Testis (tissue), 3 donors: ENCODE data around the gene FGB. TPM values are rescaled to one million over a fixed set of nuclear protein-coding genes. Genes with fewer than 3 reads are reported as not detected.

Source experiments
- DNase-seq: peaks from one replicate; pipeline ENCODE4 v3.0.0-alpha.2; 2019
- H3K27ac ChIP-seq, 2 donors: fragments of 200-600 bp; sonication (generic); one replicate each; pipeline ENCODE4 v1.5.1; 2019
- H3K27me3 ChIP-seq: fragments of 200-600 bp; sonication (generic); one replicate; pipeline ENCODE4 v1.5.1; 2019
- H3K36me3 ChIP-seq: fragments of 200-600 bp; sonication (generic); one replicate; pipeline ENCODE4 v1.5.1; 2017; ENCODE audit warnings: low read depth; ENCODE audit errors: missing control alignments
- H3K4me1 ChIP-seq: fragments of 200-600 bp; sonication (generic); one replicate; pipeline ENCODE4 v1.5.1; 2019
- H3K4me3 ChIP-seq, 2 donors: fragments of 200-600 bp; sonication (generic); one replicate each; pipeline ENCODE4 v1.5.1; 2017 to 2019
- H3K9me3 ChIP-seq: fragments of 200-600 bp; sonication (generic); one replicate; pipeline ENCODE4 v1.5.1; 2017
- POLR2A ChIP-seq: fragments of 450-650 bp; IDR thresholded peaks from one replicate; pipeline ENCODE4 v1.6.1; 2017; ENCODE audit warnings: antibody characterized with exemption, mild to moderate bottlenecking, moderate library complexity
- WGBS, 2 donors: methylation state at CpG; one replicate each; pipeline ENCODE4 v1.1.5; 2018; 5-methylcytosine and 5-hydroxymethylcytosine counted together
- intact Hi-C: fragments of 100-400 bp; cut with DNase I; formaldehyde crosslinking; loops from one replicate; pipeline ENCODE4 v1.15.1; 2023; ENCODE audit warnings: low total_unique reads
- polyA plus RNA-seq: library from polyadenylated mRNA; stranded (reverse); fragments of 350-450 nt; fragmentation: Illumina TruSeq; extraction: RNeasy Lipid Tissue Mini Kit (QIAGEN cat#74804); gene quantifications from one replicate; pipeline ENCODE4 v1.2.3, GENCODE V29; 2014; ENCODE audit warnings: low read depth, low replicate concordance; ENCODE audit not compliant: insufficient read depth
- small RNA-seq, 2 donors: library from RNA; depleted of rRNA; stranded (forward); fragments of <200 nt; gene quantifications; one replicate each; pipeline ENCODE3, GENCODE V24; 2016
- total RNA-seq, 2 donors: library from RNA; depleted of rRNA; stranded (reverse); fragments of >200 nt; gene quantifications; one replicate each; pipeline ENCODE4 v1.2.3, GENCODE V29; 2016
- TF ChIP-seq, protein P1 (sequence below), 3 experiments: fragments of 450-650 bp in 2 of 3; fragments of 200-600 bp in 1 of 3; sonication (generic) in 1 of 3; IDR thresholded peaks; one replicate each; pipeline ENCODE4 v1.5.1; 2016 to 2019; ENCODE audit warnings: antibody characterized with exemption in 3 of 3, mild to moderate bottlenecking in 2 of 3, moderate library complexity in 1 of 3

Gene FGB
- total and polyA plus RNA-seq, 3 donors from 2014 or later = 0.93 to 2.7 TPM; not detected in 1

DNA sequence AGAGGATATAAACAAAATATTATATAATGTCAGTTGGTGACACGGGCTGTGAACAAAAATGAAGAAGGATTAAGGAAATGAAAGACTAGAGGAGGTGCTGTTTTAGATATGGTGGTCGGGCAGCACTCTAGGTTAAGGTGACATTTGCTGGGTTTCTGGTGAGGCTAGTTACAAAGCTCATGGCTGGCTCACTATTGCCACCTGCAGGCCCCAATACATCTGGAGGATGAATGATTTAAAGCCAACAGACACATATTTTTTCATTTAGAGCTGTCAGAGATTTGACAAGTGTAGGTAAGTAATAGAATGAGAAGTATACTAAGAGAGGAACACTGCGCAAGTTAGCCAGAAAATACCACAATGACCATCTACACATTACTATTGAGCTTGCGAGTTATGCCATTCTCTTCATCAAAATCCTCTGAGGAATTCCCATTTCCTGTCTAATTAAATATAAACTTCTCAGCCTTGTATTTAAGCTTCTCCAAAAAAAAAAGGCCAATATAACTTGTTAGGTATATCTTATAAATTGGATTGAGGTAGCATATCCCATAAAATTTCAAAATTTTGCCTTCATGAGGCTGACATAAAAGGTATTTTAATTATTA, 56.0 kb downstream of the FGB start:
- no peak overlapping the region for H3K27ac ChIP-seq
- DNase-seq = peak; percentile 75
- intact Hi-C loops = no loop called here
- H3K4me3 ChIP-seq = no peak overlapping the region
- TF ChIP-seq, protein P1, sequence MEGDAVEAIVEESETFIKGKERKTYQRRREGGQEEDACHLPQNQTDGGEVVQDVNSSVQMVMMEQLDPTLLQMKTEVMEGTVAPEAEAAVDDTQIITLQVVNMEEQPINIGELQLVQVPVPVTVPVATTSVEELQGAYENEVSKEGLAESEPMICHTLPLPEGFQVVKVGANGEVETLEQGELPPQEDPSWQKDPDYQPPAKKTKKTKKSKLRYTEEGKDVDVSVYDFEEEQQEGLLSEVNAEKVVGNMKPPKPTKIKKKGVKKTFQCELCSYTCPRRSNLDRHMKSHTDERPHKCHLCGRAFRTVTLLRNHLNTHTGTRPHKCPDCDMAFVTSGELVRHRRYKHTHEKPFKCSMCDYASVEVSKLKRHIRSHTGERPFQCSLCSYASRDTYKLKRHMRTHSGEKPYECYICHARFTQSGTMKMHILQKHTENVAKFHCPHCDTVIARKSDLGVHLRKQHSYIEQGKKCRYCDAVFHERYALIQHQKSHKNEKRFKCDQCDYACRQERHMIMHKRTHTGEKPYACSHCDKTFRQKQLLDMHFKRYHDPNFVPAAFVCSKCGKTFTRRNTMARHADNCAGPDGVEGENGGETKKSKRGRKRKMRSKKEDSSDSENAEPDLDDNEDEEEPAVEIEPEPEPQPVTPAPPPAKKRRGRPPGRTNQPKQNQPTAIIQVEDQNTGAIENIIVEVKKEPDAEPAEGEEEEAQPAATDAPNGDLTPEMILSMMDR (IDR thresholded peaks at IDR 0.05) = peak in 2 of 3 experiments; percentile 21 to 42
- no peak for TF ChIP-seq POLR2A
- H3K36me3 ChIP-seq = no peaks in the 10 kb centered on the region
- H3K4me1 ChIP-seq = no peaks in the 10 kb centered on the region
- H3K27me3 ChIP-seq = no peaks in the 10 kb centered on the region
- WGBS, 2 donors = 52% methylated on average over 4 of the region's 4 CpGs
- H3K9me3 ChIP-seq = no peaks in the 10 kb centered on the region

DNA sequence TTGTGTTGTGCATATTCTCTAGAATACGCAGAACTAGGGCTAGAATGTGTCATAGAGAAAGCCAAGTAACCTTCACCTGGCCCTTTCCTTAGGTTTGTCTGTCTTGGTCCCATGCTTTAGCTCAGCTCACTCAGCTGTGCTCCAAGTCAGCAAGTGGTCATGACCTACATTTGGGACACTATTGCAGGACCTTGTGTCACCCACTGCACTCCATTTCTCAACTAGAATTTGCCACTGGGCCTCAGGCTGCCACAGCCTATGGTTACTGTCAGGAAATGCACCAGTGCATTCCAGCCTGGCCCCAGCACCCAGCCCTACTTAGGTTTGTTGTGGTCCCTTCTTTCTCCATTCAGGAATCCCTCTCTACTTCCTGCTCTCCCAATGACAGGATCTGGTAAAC, 57.3 kb downstream of the FGB start:
- DNase-seq = no peak
- Histone ChIP-seq H3K4me3 (no peak overlapping the region), H3K4me1 (no peaks in the 10 kb centered on the region), H3K36me3 (no peaks in the 10 kb centered on the region), H3K27me3 (no peaks in the 10 kb centered on the region), H3K27ac (no peak overlapping the region), H3K9me3 (no peaks in the 10 kb centered on the region)
- intact Hi-C loops = no loop called here
- no peak for TF ChIP-seq POLR2A
- TF ChIP-seq, protein P1 (IDR thresholded peaks at IDR 0.05) = no peak
- 0% methylated on average over 1 of the region's 1 CpG for WGBS, 2 donors

Small RNA genes within 50 kb of the gene (small RNA-seq; reads per million reads assigned to genes)
- gene RNU6-1285P = 0 reads per million in 2 donors

Other genes with a start within 250 kb of the FGB start
- 1 to 10 TPM; 2.4 to 6.5 TPM for gene DCHS2, start 71.2 kb upstream of the FGB start, total RNA-seq
- 4.7 TPM for gene DCHS2, start 71.2 kb upstream of the FGB start, polyA plus RNA-seq
- gene PLRG1, start 12.6 kb upstream of the FGB start, total RNA-seq = 10 to 100 TPM; 35.3 to 46.3 TPM
- gene PLRG1, start 12.6 kb upstream of the FGB start, polyA plus RNA-seq = 45.8 TPM
- 1 to 10 TPM; 1.1 to 1.4 TPM for gene FGA, start 27.7 kb downstream of the FGB start, total RNA-seq
- gene FGA, start 27.7 kb downstream of the FGB start, polyA plus RNA-seq = 9.1 TPM
- gene FGG, start 49.6 kb downstream of the FGB start, total RNA-seq = 1 to 10 TPM in 1 of 2 donors, under 1 TPM in 1; 0.25 to 2.8 TPM
- gene FGG, start 49.6 kb downstream of the FGB start, polyA plus RNA-seq = 5.1 TPM
- gene LRAT, start 181.0 kb downstream of the FGB start, total RNA-seq = 1 to 10 TPM; 4.6 to 6.6 TPM
- 6.9 TPM for gene LRAT, start 181.0 kb downstream of the FGB start, polyA plus RNA-seq
- gene RBM46, start 218.3 kb downstream of the FGB start, total RNA-seq = 10 to 100 TPM; 27.3 to 46.2 TPM
- 42.0 TPM for gene RBM46, start 218.3 kb downstream of the FGB start, polyA plus RNA-seq